Lung (tissue), 12 donors: ENCODE measurements around the gene UPF3B. TPM values are rescaled to one million over a fixed set of nuclear protein-coding genes. Genes with fewer than 3 reads are reported as not detected.

Source experiments
- ATAC-seq: fragments of 200-7000 bp; cut with Tn5 transposase; one replicate; pipeline ENCODE4 v1.9.1; 2020; ENCODE audit warnings: moderate number of reproducible peaks; ENCODE audit not compliant: insufficient read depth, low FRiP score
- DNase-seq, 3 donors: peaks; one replicate each; pipeline ENCODE4 v3.0.0-alpha.2; 2013 to 2017
- H3K27ac ChIP-seq, 2 donors: one replicate each; pipeline ENCODE4 v1.5.1; 2013; ENCODE audit warnings: mild to moderate bottlenecking in 2 of 2, moderate library complexity in 2 of 2, control low read depth in 1 of 2, inconsistent platforms in 1 of 2, low read depth in 1 of 2, low read length in 1 of 2
- H3K27me3 ChIP-seq, 3 donors: one replicate each; pipeline ENCODE4 v1.5.1; 2013; ENCODE audit warnings: low read length in 2 of 3; ENCODE audit not compliant: control insufficient read depth in 3 of 3, insufficient read depth in 3 of 3
- H3K36me3 ChIP-seq, 4 donors: one replicate each; pipeline ENCODE4 v1.5.1; 2013; ENCODE audit warnings: low read length in 4 of 4, mild to moderate bottlenecking in 1 of 4, moderate library complexity in 1 of 4; ENCODE audit not compliant: control insufficient read depth in 4 of 4, insufficient read depth in 4 of 4
- H3K4me1 ChIP-seq, 5 donors: one replicate each; pipeline ENCODE4 v1.5.1; 2013; ENCODE audit warnings: low read length in 5 of 5, mild to moderate bottlenecking in 2 of 5, moderate library complexity in 1 of 5; ENCODE audit not compliant: control insufficient read depth in 5 of 5, insufficient read depth in 5 of 5
- H3K4me3 ChIP-seq: one replicate; pipeline ENCODE4 v1.5.1; 2013; ENCODE audit warnings: mild to moderate bottlenecking, control low read depth, moderate library complexity
- H3K9ac ChIP-seq, 2 donors: one replicate each; pipeline ENCODE4 v1.5.1; 2013; ENCODE audit warnings: low read length in 2 of 2, control low read depth in 1 of 2; ENCODE audit not compliant: insufficient read depth in 1 of 2
- H3K9me3 ChIP-seq, 4 donors: one replicate each; pipeline ENCODE4 v1.5.1; 2013; ENCODE audit warnings: low read length in 3 of 4, mild to moderate bottlenecking in 1 of 4, moderate library complexity in 1 of 4; ENCODE audit not compliant: control insufficient read depth in 4 of 4, insufficient read depth in 3 of 4
- WGBS, 2 donors: extraction: QIAGEN DNeasy Blood & Tissue Kit; methylation state at CpG; one replicate each; pipeline ENCODE4 v1.1.7; 2013; 5-methylcytosine and 5-hydroxymethylcytosine counted together
- polyA plus RNA-seq, 2 donors: library from polyadenylated mRNA; stranded (reverse); fragments of 200-250 nt; gene quantifications; one replicate each; pipeline ENCODE4 v1.2.1, GENCODE V29; 2013
- total RNA-seq, 2 donors: library from RNA; depleted of rRNA in 1 of 2; stranded (reverse); fragments of >200 nt in 1 of 2; gene quantifications; one replicate each; pipeline ENCODE4 v1.2.1, GENCODE V29; 2014 to 2021
- TF ChIP-seq, protein P1 (sequence below): IDR thresholded peaks from 2 replicates; pipeline ENCODE4 v1.5.1; 2012; ENCODE audit warnings: mild to moderate bottlenecking; ENCODE audit errors: control extremely low read depth, extremely low read depth
- donor health status: control.
- donor health status: control.
- donor health status: Bipolar disorder and iron deficiency.
- donor health status: healthy.
- donor health status: DM: yes; HTN: yes; CAD: no.

UPF3B gene
- total and polyA plus RNA-seq, 4 donors = 5.0 to 11.7 (median 7.0) TPM

DNA sequence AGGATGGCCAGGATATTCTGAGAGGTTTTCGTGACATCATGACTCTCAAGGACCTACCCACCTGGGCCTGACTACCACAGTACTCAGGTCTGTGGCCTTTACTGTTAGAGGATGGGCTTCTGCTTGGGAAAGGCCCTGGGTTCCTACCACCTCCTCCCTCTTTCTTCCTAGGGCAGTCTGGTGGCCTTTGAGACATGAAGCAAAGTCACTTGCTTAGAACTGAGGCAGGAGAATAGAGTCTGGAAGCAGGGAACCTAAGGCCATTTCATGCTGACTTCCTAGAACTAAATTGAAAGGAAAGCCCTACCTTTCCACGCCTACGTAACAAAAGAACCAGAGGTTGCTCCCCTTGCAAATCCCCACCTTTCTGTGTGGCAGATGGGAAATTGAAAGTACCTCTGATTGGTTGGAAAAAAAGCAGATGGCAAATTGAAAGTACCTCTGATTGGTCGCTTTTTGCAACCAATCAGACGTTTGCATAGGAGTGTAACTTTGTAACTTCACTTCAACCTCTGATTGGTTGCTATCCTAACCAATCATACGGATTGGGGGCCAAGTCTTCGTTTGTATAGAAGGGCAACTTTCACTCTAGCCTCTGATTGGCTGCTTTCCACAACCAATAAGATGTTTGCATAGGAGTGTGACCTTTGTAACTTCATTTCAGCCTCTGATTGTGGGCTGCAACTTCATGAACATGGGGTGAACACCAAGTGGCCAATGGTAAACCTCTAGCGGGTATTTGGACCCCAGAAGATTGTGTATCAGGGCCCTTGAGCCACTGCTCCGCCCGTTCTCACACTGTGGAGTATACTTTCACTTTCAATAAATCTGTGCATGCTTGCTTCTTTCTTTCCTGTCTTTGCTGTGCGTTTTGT is 33.0 kb upstream of the UPF3B start:
- H3K9ac ChIP-seq = no peak overlapping the region

DNA sequence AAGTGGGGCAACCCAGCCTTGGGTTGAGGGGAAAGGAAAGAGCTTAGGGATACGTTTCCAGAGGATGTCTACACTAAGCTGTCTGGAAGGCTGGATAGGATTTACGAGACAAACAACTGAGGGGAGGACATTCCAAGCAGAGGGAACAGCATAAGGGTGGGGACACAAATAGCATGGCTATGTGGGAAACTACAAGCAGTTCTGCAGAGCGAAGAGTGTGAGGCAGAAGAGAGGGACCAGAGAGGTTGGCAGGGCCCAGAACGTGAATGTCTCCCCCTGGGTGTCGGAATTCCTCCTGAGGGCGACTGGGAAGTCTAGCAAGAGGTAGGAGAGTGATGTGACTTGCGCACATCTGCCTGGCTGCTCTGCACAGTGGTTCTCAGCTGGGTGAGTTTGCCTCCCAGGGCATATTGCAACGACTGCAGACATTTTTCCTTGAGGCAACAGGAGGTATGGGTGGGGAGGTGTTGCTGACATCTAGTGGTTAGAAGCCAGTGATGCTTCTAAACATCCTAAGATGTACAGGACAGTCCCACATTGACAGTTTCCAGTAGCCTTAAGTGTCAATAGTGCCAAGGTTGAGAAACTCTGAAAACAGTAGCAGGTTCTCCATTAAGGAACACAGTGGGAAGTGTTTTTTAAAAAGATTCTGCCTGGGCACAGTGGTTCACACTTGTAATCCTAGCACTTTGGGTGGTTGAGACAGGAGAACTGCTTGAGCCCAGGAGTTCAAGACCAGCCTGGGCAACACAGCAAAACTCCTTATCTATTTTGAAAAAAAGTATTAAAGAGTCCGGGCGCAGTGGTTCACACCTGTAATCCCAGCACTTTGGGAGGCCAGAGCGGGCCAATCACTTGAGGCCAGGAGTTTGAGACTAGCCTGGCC is 28.0 kb upstream of the UPF3B start:
- peak; percentile 66 for ATAC-seq
- DNase-seq = peak; percentile 18 to 62 (median 46)
- no peaks in the 10 kb centered on the region for H3K27me3 ChIP-seq
- H3K4me3 ChIP-seq = no peak overlapping the region
- TF ChIP-seq, protein P1, sequence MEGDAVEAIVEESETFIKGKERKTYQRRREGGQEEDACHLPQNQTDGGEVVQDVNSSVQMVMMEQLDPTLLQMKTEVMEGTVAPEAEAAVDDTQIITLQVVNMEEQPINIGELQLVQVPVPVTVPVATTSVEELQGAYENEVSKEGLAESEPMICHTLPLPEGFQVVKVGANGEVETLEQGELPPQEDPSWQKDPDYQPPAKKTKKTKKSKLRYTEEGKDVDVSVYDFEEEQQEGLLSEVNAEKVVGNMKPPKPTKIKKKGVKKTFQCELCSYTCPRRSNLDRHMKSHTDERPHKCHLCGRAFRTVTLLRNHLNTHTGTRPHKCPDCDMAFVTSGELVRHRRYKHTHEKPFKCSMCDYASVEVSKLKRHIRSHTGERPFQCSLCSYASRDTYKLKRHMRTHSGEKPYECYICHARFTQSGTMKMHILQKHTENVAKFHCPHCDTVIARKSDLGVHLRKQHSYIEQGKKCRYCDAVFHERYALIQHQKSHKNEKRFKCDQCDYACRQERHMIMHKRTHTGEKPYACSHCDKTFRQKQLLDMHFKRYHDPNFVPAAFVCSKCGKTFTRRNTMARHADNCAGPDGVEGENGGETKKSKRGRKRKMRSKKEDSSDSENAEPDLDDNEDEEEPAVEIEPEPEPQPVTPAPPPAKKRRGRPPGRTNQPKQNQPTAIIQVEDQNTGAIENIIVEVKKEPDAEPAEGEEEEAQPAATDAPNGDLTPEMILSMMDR = peak; percentile 39
- WGBS, 2 donors = 63 to 75% methylated on average over 11 of the region's 11 CpGs
- no peak overlapping the region for H3K9ac ChIP-seq
- H3K36me3 ChIP-seq = peaks cover 0 to 3% (median 0%) of the 10 kb centered on the region in 4 donors
- H3K4me1 ChIP-seq = no peaks in the 10 kb centered on the region
- no peaks in the 10 kb centered on the region for H3K9me3 ChIP-seq
- no peak overlapping the region for H3K27ac ChIP-seq

More for the DNA sequence above, 33.0 kb upstream of the UPF3B start:
- no peak for DNase-seq
- WGBS, 2 donors = 75 to 90% methylated on average over 11 of the region's 11 CpGs
- H3K4me3 ChIP-seq = no peak overlapping the region
- no peaks in the 10 kb centered on the region for H3K4me1 ChIP-seq
- no peaks in the 10 kb centered on the region for H3K36me3 ChIP-seq
- H3K27ac ChIP-seq = no peak overlapping the region
- TF ChIP-seq, protein P1 = no peak
- no peaks in the 10 kb centered on the region for H3K27me3 ChIP-seq
- H3K9me3 ChIP-seq = peaks cover 0 to 2% (median 0%) of the 10 kb centered on the region in 4 donors
- no peak for ATAC-seq

DNA sequence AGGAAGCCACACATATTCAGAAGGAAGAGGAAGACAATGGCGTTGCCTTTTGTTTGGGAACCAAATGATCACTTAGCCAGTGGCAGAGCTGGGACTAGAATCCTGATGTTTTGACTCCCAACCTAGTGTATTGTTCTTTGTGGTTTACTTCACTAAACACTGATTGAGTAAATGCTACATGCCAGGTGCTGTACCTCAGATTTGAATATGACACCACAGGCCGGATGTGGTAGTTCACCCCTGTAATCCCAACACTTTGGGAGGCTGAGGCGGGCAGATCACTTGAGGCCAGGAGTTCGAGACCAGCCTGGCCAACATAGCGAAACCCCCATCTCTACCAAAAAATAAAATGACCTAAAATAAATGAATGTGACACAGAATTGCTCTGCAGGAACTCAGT is 27.3 kb upstream of the UPF3B start:
- Histone ChIP-seq H3K4me3 (no peak overlapping the region), H3K36me3 (peaks cover 0 to 3% (median 0%) of the 10 kb centered on the region in 4 donors), H3K27ac (no peak overlapping the region), H3K4me1 (no peaks in the 10 kb centered on the region), H3K27me3 (no peaks in the 10 kb centered on the region), H3K9ac (no peak overlapping the region), H3K9me3 (no peaks in the 10 kb centered on the region)
- DNase-seq (no peak), ATAC-seq (no peak)
- WGBS, 2 donors = 74% methylated on average over 5 of the region's 5 CpGs
- TF ChIP-seq, protein P1 = no peak
